Stimulated activated CD8-positive, alpha-beta memory T cell treated with anti-CD3 and anti-CD28 coated beads, Interleukin-7, amount 100 ng/mL, for 1 hour (primary cell): ENCODE measurements around the gene LEMD3.
"Not testable (repeated sequence)": the region's sequence is repeated elsewhere in the genome, so short reads cannot be mapped to it uniquely, and the experiment has no call there.

Experiments
- DNase-seq, 2 donors: peaks; one replicate each; pipeline ENCODE4 v3.0.0-alpha.2; 2020; ENCODE audit warnings: low read depth in 2 of 2

The LEMD3 gene

GRCh38 chr12:65278576-65279368 lies 109.4 kb downstream of the LEMD3 start, which contains the start of gene MSRB3:
Gene MSRB3, plus strand, starts transcription at chr12:65278683. Its CDS starts 29,897 bp downstream, at chr12:65308580.
- no peak for DNase-seq

GRCh38 chr12:65279369-65280112 lies 110.2 kb downstream of the LEMD3 start:
- no peak for DNase-seq

- DNase-seq: no peak
Measured at GRCh38 chr12:65280306-65280705, 110.9 kb downstream of the LEMD3 start.

GRCh38 chr12:65282840-65283239 lies 113.5 kb downstream of the LEMD3 start:
- no peak for DNase-seq

- not testable (repeated sequence) for DNase-seq
Measured at GRCh38 chr12:65285532-65285931, 116.1 kb downstream of the LEMD3 start.

GRCh38 chr12:65287426-65287825 lies 118.0 kb downstream of the LEMD3 start:
- DNase-seq: no peak

- no peak for DNase-seq
Measured at GRCh38 chr12:65292241-65292640, 122.9 kb downstream of the LEMD3 start.

GRCh38 chr12:65293735-65294134 lies 124.4 kb downstream of the LEMD3 start:
- no peak for DNase-seq

GRCh38 chr12:65294641-65295262 lies 125.4 kb downstream of the LEMD3 start:
- no peak for DNase-seq

- DNase-seq: no peak
Measured at GRCh38 chr12:65296508-65297265, 127.3 kb downstream of the LEMD3 start.
